Body of pancreas (tissue), 4 donors: ENCODE measurements around the gene CMIP.

Experiments
- POLR2A ChIP-seq, 3 donors: fragments of 450-650 bp; IDR thresholded peaks; one replicate each; pipeline ENCODE4 v1.6.1; 2016; ENCODE audit warnings: antibody characterized with exemption in 3 of 3, mild to moderate bottlenecking in 2 of 3
- TF ChIP-seq, protein P1 (sequence below), 7 experiments: fragments of 450-650 bp in 4 of 7; fragments of 200-600 bp in 3 of 7; sonication (generic) in 3 of 7; IDR thresholded peaks; one replicate each; pipeline ENCODE4 v1.5.1; 2016 to 2019; ENCODE audit warnings: antibody characterized with exemption in 7 of 7

DNA sequence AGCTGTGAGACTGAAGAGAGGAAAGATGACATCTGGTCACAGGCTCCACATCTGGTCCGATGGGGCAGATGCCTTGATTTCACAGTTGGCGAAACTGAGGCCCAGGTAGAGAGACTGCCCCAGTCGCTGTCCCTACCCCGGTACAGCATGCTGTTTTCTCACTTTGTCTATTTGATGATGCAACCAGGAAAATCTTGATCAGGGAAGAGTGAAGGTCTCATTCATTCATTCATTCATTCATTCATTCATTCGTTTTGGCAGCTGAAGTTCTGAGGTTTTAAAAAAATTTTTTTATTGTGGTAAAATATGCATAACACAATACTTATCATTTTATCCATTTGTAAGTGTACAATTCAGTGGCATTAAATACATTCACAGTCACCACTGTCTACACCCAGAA is 19.7 kb downstream of the CMIP start:
- TF ChIP-seq, protein P1, sequence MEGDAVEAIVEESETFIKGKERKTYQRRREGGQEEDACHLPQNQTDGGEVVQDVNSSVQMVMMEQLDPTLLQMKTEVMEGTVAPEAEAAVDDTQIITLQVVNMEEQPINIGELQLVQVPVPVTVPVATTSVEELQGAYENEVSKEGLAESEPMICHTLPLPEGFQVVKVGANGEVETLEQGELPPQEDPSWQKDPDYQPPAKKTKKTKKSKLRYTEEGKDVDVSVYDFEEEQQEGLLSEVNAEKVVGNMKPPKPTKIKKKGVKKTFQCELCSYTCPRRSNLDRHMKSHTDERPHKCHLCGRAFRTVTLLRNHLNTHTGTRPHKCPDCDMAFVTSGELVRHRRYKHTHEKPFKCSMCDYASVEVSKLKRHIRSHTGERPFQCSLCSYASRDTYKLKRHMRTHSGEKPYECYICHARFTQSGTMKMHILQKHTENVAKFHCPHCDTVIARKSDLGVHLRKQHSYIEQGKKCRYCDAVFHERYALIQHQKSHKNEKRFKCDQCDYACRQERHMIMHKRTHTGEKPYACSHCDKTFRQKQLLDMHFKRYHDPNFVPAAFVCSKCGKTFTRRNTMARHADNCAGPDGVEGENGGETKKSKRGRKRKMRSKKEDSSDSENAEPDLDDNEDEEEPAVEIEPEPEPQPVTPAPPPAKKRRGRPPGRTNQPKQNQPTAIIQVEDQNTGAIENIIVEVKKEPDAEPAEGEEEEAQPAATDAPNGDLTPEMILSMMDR (IDR thresholded peaks at IDR 0.05) = no peak
- no peak for TF ChIP-seq POLR2A (IDR thresholded peaks at IDR 0.05)
